Measurements from ENCODE around the gene WDFY2. TPM values are rescaled to one million over a fixed set of nuclear protein-coding genes. Genes with fewer than 3 reads are reported as not detected.

The WDFY2 gene
- total RNA-seq, 1 experiment from 2014 or later: 26.4 TPM

DNA sequence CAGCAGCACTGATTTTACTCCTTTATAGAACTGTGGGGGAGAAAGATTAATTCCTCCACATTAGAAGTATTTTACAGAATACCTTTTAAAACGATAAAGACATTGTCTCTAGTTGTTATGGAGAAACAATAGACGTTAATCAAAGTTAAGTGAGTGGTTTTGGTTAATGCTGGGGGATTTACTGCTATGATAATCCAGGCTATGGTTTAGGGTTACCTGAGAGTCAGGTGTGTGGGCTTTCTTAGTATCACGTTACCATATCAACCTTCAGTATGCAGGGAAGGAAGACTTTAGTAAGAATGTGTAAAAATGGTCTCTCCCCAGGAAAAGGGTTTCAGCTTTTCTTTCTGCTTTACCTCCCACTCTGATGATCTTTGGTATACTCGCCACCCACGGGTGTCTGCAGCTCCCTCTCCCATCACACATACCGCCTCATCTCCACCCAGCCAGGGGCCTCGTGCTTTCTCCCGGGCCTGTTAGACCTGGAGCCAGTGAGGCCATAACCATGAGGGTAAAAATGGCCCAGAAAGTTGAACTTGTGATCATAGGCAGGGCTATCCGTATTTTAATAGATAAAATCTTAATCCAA is 45.6 kb upstream of the WDFY2 start:
- Histone ChIP-seq H3K14ac (ENCODE audit: insufficient read depth, low read length) (peak overlapping the region; percentile 55; the same call in 1 of the 2 replicates), H2BK12ac (ENCODE audit: insufficient read length, low read depth, low read length) (no peak overlapping the region), H3T11ph (ENCODE audit: low read length) (no peak overlapping the region), H4K8ac (replicated peaks; ENCODE audit: insufficient read length, low read depth, low read length) (no peak overlapping the region), H3K4me1 (ENCODE audit: insufficient read depth, low read length) (peaks cover 2% of the 10 kb centered on the region), H2BK15ac (ENCODE audit: low read depth, low read length) (no peak overlapping the region), H2BK5ac (ENCODE audit: insufficient read length, low read length) (no peak overlapping the region), H3K9me3 (ENCODE audit: control insufficient read depth, low read depth, low read length) (no peaks in the 10 kb centered on the region), H4K91ac (ENCODE audit: insufficient read length, low read depth, low read length) (no peak overlapping the region), H3K79me2 (ENCODE audit: insufficient read depth, low read length) (no peaks in the 10 kb centered on the region), H2BK120ac (ENCODE audit: low read depth, low read length, poor library complexity, severe bottlenecking) (no peak overlapping the region), H4K20me1 (ENCODE audit: control insufficient read depth, insufficient read depth, insufficient read length) (no peaks in the 10 kb centered on the region), H3K4ac (ENCODE audit: low read depth, low read length) (no peak overlapping the region), H3K9ac (ENCODE audit: extremely low read depth, insufficient read length, low read length) (no peak overlapping the region), H3K4me2 (ENCODE audit: insufficient read depth, insufficient read length, low read length) (no peak overlapping the region), H3K23ac (ENCODE audit: insufficient read length, low read depth, low read length) (no peak overlapping the region), H3K18ac (ENCODE audit: insufficient read length, low read depth, low read length) (no peak overlapping the region), H3K27ac (ENCODE audit: insufficient read length, low read depth, low read length) (no peak overlapping the region), H2AFZ (ENCODE audit: low read length) (peak overlapping the region; percentile 26), H4K5ac (ENCODE audit: insufficient read length, low read depth, low read length) (no peak overlapping the region), H3K79me1 (ENCODE audit: insufficient read depth, low read depth, low read length, poor library complexity, severe bottlenecking) (no peaks in the 10 kb centered on the region), H3K27me3 (ENCODE audit: insufficient read depth, low read length) (no peaks in the 10 kb centered on the region), H3K23me2 (ENCODE audit: insufficient read length, low read depth, low read length, poor library complexity, severe bottlenecking) (no peaks in the 10 kb centered on the region), H3K56ac (ENCODE audit: insufficient read length, low read depth, low read length) (no peak overlapping the region), H2BK20ac (ENCODE audit: low read depth, low read length, poor library complexity, severe bottlenecking) (no peak overlapping the region), H2AK5ac (ENCODE audit: insufficient read length, low read length) (no peak overlapping the region)
- no peaks in the 10 kb centered on the region for H3K36me3 Mint-ChIP-seq (ENCODE audit: insufficient read depth in 1 of 3, low read depth in 3 of 3)
- H3K4me1 Mint-ChIP-seq: peaks cover 26 to 44% of the 10 kb centered on the region in 2 experiments
- H3K27me3 Mint-ChIP-seq (ENCODE audit: low read depth): no peaks in the 10 kb centered on the region
- no peak for TF ChIP-seq CTCF (conservative IDR thresholded peaks at IDR 0.05)
- no peak overlapping the region for H3K4me3 Mint-ChIP-seq
- DNase-seq: no peak
- H3K27ac Mint-ChIP-seq: peak overlapping the region; percentile 81 to 92 (median 84); a peak in 5 of 7 replicates
- H3K9me3 Mint-ChIP-seq: no peaks in the 10 kb centered on the region
- WGBS (ENCODE audit: extremely low coverage, insufficient read length, low lambda C conversion rate): no CpG with 5 or more reads among the region's 9 CpGs
